ENCODE results near the gene ARID5B. TPM values are rescaled to one million over a fixed set of nuclear protein-coding genes. Genes with fewer than 3 reads are reported as not detected.

ARID5B gene
- total and polyA plus RNA-seq, 2 of the 4 experiments (the other 2 are of a cell fraction): 41.0 to 125 TPM

DNA sequence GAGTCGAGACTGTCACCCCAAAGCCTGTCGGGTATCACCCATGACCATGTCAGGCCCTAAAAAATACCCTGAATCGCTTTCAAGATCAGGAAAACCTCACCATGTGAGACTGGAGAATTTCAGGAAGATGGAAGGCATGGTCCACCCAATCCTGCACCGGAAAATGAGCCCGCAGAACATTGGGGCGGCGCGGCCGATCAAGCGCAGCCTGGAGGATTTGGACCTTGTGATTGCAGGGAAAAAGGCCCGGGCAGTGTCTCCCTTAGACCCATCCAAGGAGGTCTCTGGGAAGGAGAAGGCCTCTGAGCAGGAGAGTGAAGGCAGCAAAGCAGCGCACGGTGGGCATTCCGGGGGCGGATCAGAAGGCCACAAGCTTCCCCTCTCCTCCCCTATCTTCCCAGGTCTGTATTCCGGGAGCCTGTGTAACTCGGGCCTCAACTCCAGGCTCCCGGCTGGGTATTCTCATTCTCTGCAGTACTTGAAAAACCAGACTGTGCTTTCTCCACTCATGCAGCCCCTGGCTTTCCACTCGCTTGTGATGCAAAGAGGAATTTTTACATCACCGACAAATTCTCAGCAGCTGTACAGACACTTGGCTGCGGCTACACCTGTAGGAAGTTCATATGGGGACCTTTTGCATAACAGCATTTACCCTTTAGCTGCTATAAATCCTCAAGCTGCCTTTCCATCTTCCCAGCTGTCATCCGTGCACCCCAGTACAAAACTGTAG is 191.0 kb downstream of the ARID5B start:
- Histone ChIP-seq H4K8ac (ENCODE audit: low read depth in 2 of 2, low read length in 2 of 2) (peak overlapping the region; percentile 76 to 84; a peak in 3 of 4 replicates), H3K9me1 (ENCODE audit: insufficient read depth, low read length) (peaks cover 29% of the 10 kb centered on the region), H2BK120ac (ENCODE audit: low read depth, low read length) (peak overlapping the region; percentile 91), H2BK5ac (ENCODE audit: low read depth, low read length, poor library complexity, severe bottlenecking) (peak overlapping the region; percentile 97), H2AK5ac (ENCODE audit: low read depth, low read length) (peak overlapping the region; percentile 90), H3K9me3 (ENCODE audit: control insufficient read depth, insufficient read depth, low read length) (no peaks in the 10 kb centered on the region), H3K18ac (ENCODE audit: low read depth, low read length) (peak overlapping the region; percentile 83), H3K27ac (ENCODE audit: insufficient read depth, low read length) (peak overlapping the region; percentile 100), H3K56ac (ENCODE audit: extremely low read depth, insufficient read depth, low read length) (peak overlapping the region; percentile 87; the same call in 1 of the 2 replicates), H2AFZ (replicated peaks; ENCODE audit: low read length, poor library complexity) (no peak overlapping the region), H3K36me3 (ENCODE audit: control insufficient read depth, insufficient read depth, low read length) (peaks cover 62% of the 10 kb centered on the region), H4K20me1 (ENCODE audit: insufficient read depth, low read length) (peaks cover 8% of the 10 kb centered on the region; the same call in 1 of the 2 replicates), H4K91ac (ENCODE audit: insufficient read depth, low read depth, low read length) (peak overlapping the region; percentile 96), H3K4me2 (ENCODE audit: low read depth, low read length) (no peak overlapping the region), H3K14ac (replicated peaks; ENCODE audit: low read depth, low read length) (peak overlapping the region; percentile 84), H2AK9ac (replicated peaks; ENCODE audit: low read depth, low read length, poor library complexity) (peak overlapping the region; percentile 47), H4K5ac (ENCODE audit: low read depth, low read length) (peak overlapping the region; percentile 92), H3K4ac (ENCODE audit: low read depth, low read length) (peak overlapping the region; percentile 88), H3K4me1 (ENCODE audit: control insufficient read depth, insufficient read depth, low read length) (peaks cover 40% of the 10 kb centered on the region), H3K9ac (ENCODE audit: low read depth, low read length) (peak overlapping the region; percentile 85), H3K27me3 (ENCODE audit: control insufficient read depth, insufficient read depth, low read length) (no peaks in the 10 kb centered on the region), H3K79me1 (ENCODE audit: low read depth in 1 of 2, low read length in 2 of 2) (peaks cover 28 to 73% of the 10 kb centered on the region in 2 experiments), H2BK15ac (ENCODE audit: low read depth, low read length) (peak overlapping the region; percentile 65), H3K4me3 (ENCODE audit: insufficient read depth, low read depth, low read length) (no peak overlapping the region), H3K23ac (ENCODE audit: low read depth, low read length) (peak overlapping the region; percentile 76), H2BK20ac (ENCODE audit: low read depth, low read length) (peak overlapping the region; percentile 89)
- in situ Hi-C loops (cut with MboI; ENCODE audit: low sequenced_read_pairs) (loop anchor here (25.0 kb wide), 1 partner anchor 1045 kb away; the partner anchor contains the start of gene NRBF2), dilution Hi-C loops (cut with HindIII; ENCODE audit: low sequenced_read_pairs, unreplicated experiment) (no loop called here), intact Hi-C loops (cut with micrococcal nuclease) (loop anchor here (10.0 kb wide), 1 partner anchor 342 kb away; no protein-coding TSS in a partner anchor)
- no TSS peak for BruUV-seq (replicated peaks)
- POLR2A ChIA-PET (ENCODE audit: unreplicated experiment): no interaction called here
- DNase-seq: no peak
- TF ChIP-seq BHLHE40 (IDR thresholded peaks at IDR 0.05; ENCODE audit: low read depth, low read length): no peak
- no peak for TF ChIP-seq CTCF (conservative IDR thresholded peaks at IDR 0.05; ENCODE audit: low read depth, low read length)
- TF ChIP-seq SMC3 (IDR thresholded peaks at IDR 0.05; ENCODE audit: low read depth, low read length): no peak
- no peak for TF ChIP-seq CEBPB (IDR thresholded peaks at IDR 0.05; ENCODE audit: low read depth, low read length)
- TF ChIP-seq POLR2A (IDR thresholded peaks at IDR 0.05; ENCODE audit: low read depth, low read length): no peak
- TF ChIP-seq CHD1 (IDR thresholded peaks at IDR 0.05; ENCODE audit: low read depth, low read length): no peak
- TF ChIP-seq RCOR1 (IDR thresholded peaks at IDR 0.05; ENCODE audit: insufficient replicate concordance, low read length): no peak
- TF ChIP-seq RFX5 (IDR thresholded peaks at IDR 0.05; ENCODE audit: low read depth, low read length): no peak
- TF ChIP-seq NFE2L2 (IDR thresholded peaks at IDR 0.05; ENCODE audit: low read depth, low read length): no peak
- no peak for TF ChIP-seq USF2 (IDR thresholded peaks at IDR 0.05; ENCODE audit: low read depth, low read length)
- TF ChIP-seq, protein P1, sequence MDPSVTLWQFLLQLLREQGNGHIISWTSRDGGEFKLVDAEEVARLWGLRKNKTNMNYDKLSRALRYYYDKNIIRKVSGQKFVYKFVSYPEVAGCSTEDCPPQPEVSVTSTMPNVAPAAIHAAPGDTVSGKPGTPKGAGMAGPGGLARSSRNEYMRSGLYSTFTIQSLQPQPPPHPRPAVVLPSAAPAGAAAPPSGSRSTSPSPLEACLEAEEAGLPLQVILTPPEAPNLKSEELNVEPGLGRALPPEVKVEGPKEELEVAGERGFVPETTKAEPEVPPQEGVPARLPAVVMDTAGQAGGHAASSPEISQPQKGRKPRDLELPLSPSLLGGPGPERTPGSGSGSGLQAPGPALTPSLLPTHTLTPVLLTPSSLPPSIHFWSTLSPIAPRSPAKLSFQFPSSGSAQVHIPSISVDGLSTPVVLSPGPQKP (IDR thresholded peaks at IDR 0.05; ENCODE audit: borderline replicate concordance, low read depth, low read length): no peak
- TF ChIP-seq RAD21 (IDR thresholded peaks at IDR 0.05; ENCODE audit: low read length): no peak
- no peak for TF ChIP-seq MXI1 (IDR thresholded peaks at IDR 0.05; ENCODE audit: borderline replicate concordance, low read depth, low read length)
- CTCF ChIA-PET: no interaction called here
- 100% methylated on average over 2 of the region's 22 CpGs; no CpG with 5 or more reads in 1 of the 2 experiments for WGBS, 2 experiments (ENCODE audit: extremely low coverage in 2 of 2, insufficient read length in 1 of 2)
- ATAC-seq (ENCODE audit: low read depth): no peak
